Astrocyte (in vitro differentiated cells and primary cell): Measurements from ENCODE around the gene BCAR3.

Source experiments
- EZH2 ChIP-seq: IDR thresholded peaks from 2 replicates; pipeline ENCODE4 v1.6.1; 2012; ENCODE audit warnings: mild to moderate bottlenecking, low read length, inconsistent platforms; ENCODE audit not compliant: insufficient read depth
- TF ChIP-seq, protein P1 (sequence below): IDR thresholded peaks from 2 replicates; pipeline ENCODE4 v1.5.1; 2011; ENCODE audit warnings: low read depth, mild to moderate bottlenecking, inconsistent platforms, low read length, moderate library complexity; ENCODE audit not compliant: insufficient read depth

- TF ChIP-seq, protein P1, sequence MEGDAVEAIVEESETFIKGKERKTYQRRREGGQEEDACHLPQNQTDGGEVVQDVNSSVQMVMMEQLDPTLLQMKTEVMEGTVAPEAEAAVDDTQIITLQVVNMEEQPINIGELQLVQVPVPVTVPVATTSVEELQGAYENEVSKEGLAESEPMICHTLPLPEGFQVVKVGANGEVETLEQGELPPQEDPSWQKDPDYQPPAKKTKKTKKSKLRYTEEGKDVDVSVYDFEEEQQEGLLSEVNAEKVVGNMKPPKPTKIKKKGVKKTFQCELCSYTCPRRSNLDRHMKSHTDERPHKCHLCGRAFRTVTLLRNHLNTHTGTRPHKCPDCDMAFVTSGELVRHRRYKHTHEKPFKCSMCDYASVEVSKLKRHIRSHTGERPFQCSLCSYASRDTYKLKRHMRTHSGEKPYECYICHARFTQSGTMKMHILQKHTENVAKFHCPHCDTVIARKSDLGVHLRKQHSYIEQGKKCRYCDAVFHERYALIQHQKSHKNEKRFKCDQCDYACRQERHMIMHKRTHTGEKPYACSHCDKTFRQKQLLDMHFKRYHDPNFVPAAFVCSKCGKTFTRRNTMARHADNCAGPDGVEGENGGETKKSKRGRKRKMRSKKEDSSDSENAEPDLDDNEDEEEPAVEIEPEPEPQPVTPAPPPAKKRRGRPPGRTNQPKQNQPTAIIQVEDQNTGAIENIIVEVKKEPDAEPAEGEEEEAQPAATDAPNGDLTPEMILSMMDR: no peak
- no peak for TF ChIP-seq EZH2
These were observed 49.8 kb downstream of the BCAR3 start for GRCh38 chr1:93631626-93632365.
